Neural progenitor cell (in vitro differentiated cells): ENCODE results near the gene ETV6.

Experiments used
- CTCF ChIP-seq: fragments of 200-600 bp; sonication (generic); IDR thresholded peaks from 2 replicates; pipeline ENCODE4 v1.5.1; 2017; ENCODE audit warnings: antibody characterized with exemption, mild to moderate bottlenecking
- EZH2 ChIP-seq: fragments of 200-600 bp; sonication (generic); IDR thresholded peaks from 2 replicates; pipeline ENCODE4 v1.6.1; 2017; ENCODE audit warnings: antibody characterized with exemption, mild to moderate bottlenecking, moderate library complexity
- EZH2phosphoT487 ChIP-seq: fragments of 200-600 bp; sonication (generic); IDR thresholded peaks from 2 replicates; pipeline ENCODE4 v1.6.1; 2017; ENCODE audit warnings: antibody characterized with exemption

GRCh38 chr12:11795192-11795912 lies 145.9 kb downstream of the ETV6 start:
- TF ChIP-seq CTCF (no peak), EZH2phosphoT487 (no peak), EZH2 (no peak)
